Transverse colon (tissue), 4 donors: ENCODE results near the gene PGM2L1. TPM values are rescaled to one million over a fixed set of nuclear protein-coding genes. Genes with fewer than 3 reads are reported as not detected.
A peak's percentile ranks its signal among the peaks of the same experiment; 100 is the strongest.

ENCODE experiments used
- DNase-seq: peaks from one replicate; pipeline ENCODE4 v3.0.0-alpha.2; 2019
- H3K27ac ChIP-seq, 4 donors: fragments of 200-600 bp; sonication (generic); 2 replicates each; pipeline ENCODE4 v1.5.1; 2016 to 2018; ENCODE audit warnings: inconsistent platforms in 4 of 4
- H3K27me3 ChIP-seq: fragments of 200-600 bp; sonication (generic); 2 replicates; pipeline ENCODE4 v1.5.1; 2017; ENCODE audit warnings: inconsistent platforms
- H3K36me3 ChIP-seq, 4 donors: fragments of 200-600 bp; sonication (generic); 2 replicates each; pipeline ENCODE4 v1.5.1; 2017 to 2019; ENCODE audit warnings: inconsistent platforms in 4 of 4
- H3K4me1 ChIP-seq, 4 donors: fragments of 200-600 bp; sonication (generic); 2 replicates each; pipeline ENCODE4 v1.5.1; 2017 to 2020; ENCODE audit warnings: inconsistent platforms in 4 of 4
- H3K4me3 ChIP-seq, 4 donors: fragments of 200-600 bp; sonication (generic); 1 replicate in 1 of 4; 2 replicates in 3 of 4; pipeline versions ENCODE4 v1.5.1 to v1.6.1; 2017 to 2019; ENCODE audit warnings: inconsistent platforms in 4 of 4
- H3K9me3 ChIP-seq, 2 donors: fragments of 200-600 bp; sonication (generic); 2 replicates each; pipeline ENCODE4 v1.5.1; 2017 to 2019; ENCODE audit warnings: inconsistent platforms in 2 of 2
- CTCF ChIP-seq, 5 experiments: fragments of 200-600 bp in 3 of 5; fragments of 450-650 bp in 2 of 5; sonication (generic) in 3 of 5; IDR thresholded peaks; 1 replicate in 2 of 5; 2 replicates in 3 of 5; pipeline ENCODE4 v1.5.1; 2016 to 2017; ENCODE audit warnings: antibody characterized with exemption in 5 of 5, inconsistent platforms in 3 of 5, mild to moderate bottlenecking in 2 of 5, moderate library complexity in 1 of 5
- EP300 ChIP-seq: sonication (generic); formaldehyde crosslinking; IDR thresholded peaks from one replicate; pipeline ENCODE4 v1.6.1; 2017; ENCODE audit warnings: antibody characterized with exemption, low read depth
- POLR2A ChIP-seq: fragments of 450-650 bp; IDR thresholded peaks from one replicate; pipeline ENCODE4 v1.6.1; 2016; ENCODE audit warnings: antibody characterized with exemption, mild to moderate bottlenecking, moderate library complexity
- POLR2AphosphoS5 ChIP-seq, 3 donors: sonication (generic); formaldehyde crosslinking; IDR thresholded peaks; one replicate each; pipeline ENCODE4 v1.6.1; 2016; ENCODE audit warnings: antibody characterized with exemption in 3 of 3
- WGBS, 2 donors: methylation state at CpG; one replicate each; pipeline ENCODE4 v1.1.5; 2018; ENCODE audit warnings: low coverage in 1 of 2; 5-methylcytosine and 5-hydroxymethylcytosine counted together
- in situ Hi-C, 4 donors: fragments of 200-750 bp; cut with MboI; loops; one replicate each; pipeline versions ENCODE4 v1.15.0 to v1.15.1; 2017; ENCODE audit warnings: low sequenced_read_pairs in 3 of 4, low pct_ligation_motif_present in 1 of 4, low pct_unique_long_range_greater_than_20kb in 1 of 4
- intact Hi-C: fragments of 100-400 bp; cut with DNase I; formaldehyde crosslinking; loops from one replicate; pipeline ENCODE4 v1.15.1; 2023; ENCODE audit warnings: low total_unique reads
- total RNA-seq, 4 donors: library from RNA; depleted of rRNA; stranded (reverse); fragments of >200 nt; gene quantifications; one replicate each; pipeline ENCODE4 v1.1.0, GENCODE V29; 2016

Gene PGM2L1
- 10 to 100 TPM in 1 of 4 donors, 1 to 10 TPM in 3; 2.6 to 10.1 (median 8.3) TPM for total RNA-seq

GRCh38 chr11:74398244-74399159 lies at the start of gene PGM2L1:
PGM2L1 (minus strand) TSS chr11:74398433; CDS start chr11:74398161, 272 bp downstream.
- TF ChIP-seq POLR2AphosphoS5 (IDR thresholded peaks at IDR 0.05) (peak; percentile 74 to 82 (median 78)), CTCF (IDR thresholded peaks at IDR 0.05) (no peak), POLR2A (peak; percentile 80), EP300 (no peak)
- intact Hi-C loops (no loop called here), in situ Hi-C loops (loop anchor here in 1 of 4 donors (10.0 kb wide), 1 partner anchor 46 kb away; no protein-coding TSS in a partner anchor)
- Histone ChIP-seq H3K9me3 (no peaks in the 10 kb centered on the region), H3K36me3 (no peaks in the 10 kb centered on the region), H3K27ac (peak within 1 kb of the TSS; percentile 88 to 96 (median 94)), H3K4me1 (peaks cover 3 to 15% (median 11%) of the 10 kb centered on the region in 4 donors), H3K27me3 (no peaks in the 10 kb centered on the region), H3K4me3 (peak within 1 kb of the TSS; percentile 64 to 91 (median 76))
- peak; percentile 96 for DNase-seq
- 0 to 1% methylated on average over 7 to 54 of the region's 71 CpGs for WGBS, 2 donors

GRCh38 chr11:74447720-74448119 lies 49.5 kb upstream of the PGM2L1 start:
- Histone ChIP-seq H3K4me1 (peaks cover 13 to 26% (median 24%) of the 10 kb centered on the region in 4 donors), H3K9me3 (no peaks in the 10 kb centered on the region), H3K4me3 (no peak overlapping the region), H3K27ac (no peak overlapping the region), H3K27me3 (no peaks in the 10 kb centered on the region), H3K36me3 (no peaks in the 10 kb centered on the region)
- DNase-seq = no peak
- in situ Hi-C loops = loop anchor here (5.0 to 10.0 kb wide), 5 partner anchors 53 to 195 kb away; partner anchors contain the start of gene PGM2L1 (in 1 of the 4)
- intact Hi-C loops = loop anchor here (1.0 to 2.0 kb wide), 2 partner anchors 60 to 193 kb away; no protein-coding TSS in a partner anchor
- TF ChIP-seq POLR2A = no peak

- H3K4me1 ChIP-seq = peaks cover 16 to 35% (median 32%) of the 10 kb centered on the region in 4 donors
- H3K27ac ChIP-seq = no peak overlapping the region
- in situ Hi-C loops = loop anchor here (5.0 to 10.0 kb wide), 5 partner anchors 52 to 194 kb away; partner anchors contain the start of gene PGM2L1 (in 1 of the 4)
- 86 to 100% methylated on average over 1 of the region's 1 CpG for WGBS, 2 donors
- TF ChIP-seq POLR2A (no peak), CTCF (IDR thresholded peaks at IDR 0.05) (no peak), EP300 (no peak), POLR2AphosphoS5 (IDR thresholded peaks at IDR 0.05) (no peak)
- intact Hi-C loops = no loop called here
- H3K27me3 ChIP-seq = no peaks in the 10 kb centered on the region
- H3K9me3 ChIP-seq = no peaks in the 10 kb centered on the region
- H3K4me3 ChIP-seq = no peak overlapping the region
- no peak for DNase-seq
- H3K36me3 ChIP-seq = no peaks in the 10 kb centered on the region
Measured at GRCh38 chr11:74446532-74446938, 48.3 kb upstream of the PGM2L1 start.

GRCh38 chr11:74444173-74444826 lies 46.1 kb upstream of the PGM2L1 start:
- TF ChIP-seq CTCF (IDR thresholded peaks at IDR 0.05) (no peak), POLR2A (no peak), POLR2AphosphoS5 (IDR thresholded peaks at IDR 0.05) (no peak), EP300 (no peak)
- H3K36me3 ChIP-seq = no peaks in the 10 kb centered on the region
- peaks cover 16 to 35% (median 32%) of the 10 kb centered on the region in 4 donors for H3K4me1 ChIP-seq
- WGBS, 2 donors = 56 to 70% methylated on average over 5 to 9 of the region's 9 CpGs
- DNase-seq = no peak
- in situ Hi-C loops (loop anchor here in 2 of 4 donors (10.0 kb wide), 3 partner anchors 49 to 189 kb away; partner anchors contain the start of gene PGM2L1 (in 1 of the 2)), intact Hi-C loops (no loop called here)
- H3K4me3 ChIP-seq = no peak overlapping the region
- H3K27ac ChIP-seq = peak overlapping the region in 3 of 4 donors; percentile 13 to 78 (median 77)
- no peaks in the 10 kb centered on the region for H3K9me3 ChIP-seq
- no peaks in the 10 kb centered on the region for H3K27me3 ChIP-seq
